Activated CD4-positive, CD25-positive, alpha-beta regulatory T cell (primary cell): ENCODE results near the gene RGL1.
"Not testable (repeated sequence)": the region's sequence is repeated elsewhere in the genome, so short reads cannot be mapped to it uniquely, and the experiment has no call there.

Experiments
- DNase-seq, 4 experiments: peaks; one replicate each; lab custom pipeline; 2025; lab: John Stamatoyannopoulos, UW

The RGL1 gene

DNA sequence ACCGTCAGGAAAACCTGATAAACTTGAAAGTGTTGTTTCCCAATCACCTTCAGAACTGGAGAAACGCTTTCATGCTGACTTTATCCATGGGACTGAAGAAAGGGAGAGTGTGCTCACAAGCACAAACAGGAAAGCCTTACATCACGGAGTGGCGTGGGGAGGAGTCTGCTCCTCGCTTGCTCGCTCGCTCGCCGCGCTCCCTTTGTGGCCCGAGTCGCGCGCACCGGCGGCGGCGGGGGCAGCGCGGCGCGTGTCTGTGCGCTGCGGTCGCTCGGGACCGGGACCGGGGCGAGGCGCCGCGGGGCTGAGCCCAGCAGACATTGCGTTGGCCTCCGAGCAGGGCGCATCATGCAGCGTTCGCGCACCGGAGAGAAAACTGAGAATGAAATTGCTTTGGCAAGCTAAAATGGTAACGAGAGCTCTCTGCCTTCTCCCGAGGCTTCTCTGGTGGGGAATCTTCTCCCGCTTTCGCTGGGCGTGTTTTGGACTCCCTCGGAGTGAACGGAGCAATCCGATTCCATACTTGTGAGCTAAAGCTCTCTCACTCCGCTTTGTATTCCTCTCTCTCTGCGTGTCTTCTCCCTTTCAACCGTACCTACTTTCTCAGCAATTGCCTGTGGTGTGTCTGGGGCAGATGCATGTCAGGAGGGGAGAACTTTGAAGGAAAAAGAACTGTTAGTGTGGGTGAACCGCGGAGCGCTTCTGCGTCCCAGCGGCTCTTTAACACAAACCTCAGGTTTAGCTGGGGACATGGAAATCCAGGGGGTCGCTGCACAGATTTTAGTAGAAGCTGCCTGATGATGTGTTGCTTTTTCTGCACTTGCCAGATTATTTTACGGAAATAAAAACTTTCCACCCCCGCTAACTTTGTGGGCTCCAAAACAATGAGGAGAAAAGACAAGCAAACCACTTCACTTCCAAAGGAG lies at the start of gene RGL1:
RGL1 (plus strand) TSS at position 205 of the 926 bp plus-strand sequence; CDS start at position 383, 178 bp downstream.
- no peak for DNase-seq

GRCh38 chr1:183756326-183756725 lies 48.6 kb upstream of the RGL1 start:
- no peak for DNase-seq

DNA sequence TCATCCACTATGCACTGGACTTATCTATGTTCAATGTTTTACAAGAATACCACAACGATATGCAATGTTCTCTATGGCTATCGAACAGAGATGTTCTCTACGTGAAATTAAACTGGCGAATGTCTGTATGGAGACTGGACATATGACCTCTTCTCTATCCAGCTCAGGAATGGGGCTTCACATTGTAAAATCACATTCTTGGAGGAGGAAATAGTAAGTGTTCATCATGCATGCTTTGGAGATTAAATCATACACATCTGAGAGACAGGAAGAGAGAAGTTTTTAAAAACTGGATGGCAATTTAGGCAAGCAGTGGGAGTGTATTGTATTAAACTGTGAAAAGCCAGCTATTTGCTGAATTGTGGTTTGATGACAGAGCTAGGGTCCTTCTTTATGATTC lies 47.9 kb upstream of the RGL1 start:
- DNase-seq = no peak

DNA sequence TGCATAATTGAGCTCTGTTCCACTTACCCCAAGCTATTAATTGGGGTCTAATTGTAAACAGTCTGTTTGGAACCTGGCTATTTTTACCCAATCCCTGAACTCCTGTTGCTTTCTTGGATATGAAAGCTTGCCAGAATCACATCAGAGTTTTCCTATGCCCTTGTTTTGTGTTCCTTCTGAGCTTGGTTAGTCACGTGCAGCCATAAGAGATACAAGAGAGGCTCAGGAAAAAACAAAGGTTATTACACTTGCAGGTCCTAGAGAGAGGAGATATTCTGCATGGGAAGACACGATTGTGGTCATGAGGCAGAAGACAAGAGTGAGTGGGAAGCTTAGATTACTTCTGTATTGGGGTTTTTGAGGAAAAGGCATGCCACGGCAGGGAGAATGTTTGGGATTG lies 46.0 kb upstream of the RGL1 start:
- no peak for DNase-seq

- DNase-seq = no peak
These were observed 44.3 kb upstream of the RGL1 start for GRCh38 chr1:183760661-183761060.

DNA sequence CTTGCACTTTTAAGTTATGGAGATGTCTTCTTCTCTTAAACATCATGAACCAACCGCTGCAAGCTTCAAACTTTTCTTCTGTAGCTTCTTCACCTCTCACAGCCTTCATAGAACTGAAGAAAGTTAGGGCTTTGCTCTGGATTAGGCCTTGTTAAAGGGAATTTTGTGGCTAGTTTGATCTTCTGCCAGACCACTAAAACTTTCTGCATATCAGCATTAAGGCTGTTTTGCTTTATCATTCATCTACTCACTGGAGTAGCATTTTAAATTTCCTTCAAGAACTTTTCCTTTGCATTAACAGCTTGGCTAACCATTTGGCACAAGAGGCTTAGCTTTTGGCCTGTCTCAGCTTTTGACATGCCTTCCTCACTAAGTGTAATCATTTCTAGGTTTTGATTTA lies 43.0 kb upstream of the RGL1 start:
- no peak for DNase-seq

GRCh38 chr1:183762856-183763255 lies 42.1 kb upstream of the RGL1 start:
- not testable (repeated sequence) for DNase-seq

DNA sequence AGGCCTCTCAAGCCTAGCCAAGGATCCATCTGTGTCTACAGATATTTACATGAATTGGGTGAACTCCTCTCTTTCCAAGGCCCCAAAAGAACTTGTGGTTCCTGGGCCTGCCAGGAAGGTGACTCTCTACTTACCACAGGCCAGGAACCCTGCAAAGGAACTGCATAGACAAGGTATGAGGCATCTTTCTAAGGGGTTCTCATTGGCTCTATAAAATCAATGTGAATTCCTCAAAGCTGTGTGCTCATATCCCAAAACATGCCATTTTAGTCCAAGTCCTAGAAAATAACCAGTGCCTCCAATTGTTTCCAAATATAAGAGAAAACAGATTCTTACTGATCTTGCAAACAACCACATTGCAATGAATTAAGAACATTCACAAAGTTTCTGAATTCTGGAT lies 39.9 kb upstream of the RGL1 start:
- no peak for DNase-seq

GRCh38 chr1:183769956-183770815 lies 34.7 kb upstream of the RGL1 start:
- DNase-seq = no peak

- DNase-seq = no peak
These were observed 34.1 kb upstream of the RGL1 start for GRCh38 chr1:183770816-183771128.

GRCh38 chr1:183773482-183774274 lies 31.2 kb upstream of the RGL1 start:
- no peak for DNase-seq

GRCh38 chr1:183774938-183775337 lies 30.0 kb upstream of the RGL1 start:
- no peak for DNase-seq

DNA sequence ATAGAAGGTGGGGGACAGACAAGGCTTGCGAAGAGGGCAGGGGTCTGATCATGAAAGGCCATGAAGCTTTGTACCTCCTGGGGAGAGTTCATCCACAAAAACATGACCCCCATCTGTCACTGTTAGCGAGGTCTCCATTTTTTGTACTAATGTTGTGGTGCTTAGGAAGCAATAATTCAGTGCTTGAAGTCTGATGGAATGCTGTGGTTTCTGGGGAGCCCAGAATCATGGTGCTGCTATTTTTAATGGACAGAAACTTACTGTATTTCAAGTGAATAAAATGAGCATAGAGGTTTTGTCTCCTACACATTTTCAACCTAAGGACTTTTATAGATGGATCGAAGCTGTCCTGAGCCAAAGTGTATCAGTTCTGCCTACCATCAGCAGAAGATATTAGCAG lies 28.2 kb upstream of the RGL1 start:
- no peak for DNase-seq

DNA sequence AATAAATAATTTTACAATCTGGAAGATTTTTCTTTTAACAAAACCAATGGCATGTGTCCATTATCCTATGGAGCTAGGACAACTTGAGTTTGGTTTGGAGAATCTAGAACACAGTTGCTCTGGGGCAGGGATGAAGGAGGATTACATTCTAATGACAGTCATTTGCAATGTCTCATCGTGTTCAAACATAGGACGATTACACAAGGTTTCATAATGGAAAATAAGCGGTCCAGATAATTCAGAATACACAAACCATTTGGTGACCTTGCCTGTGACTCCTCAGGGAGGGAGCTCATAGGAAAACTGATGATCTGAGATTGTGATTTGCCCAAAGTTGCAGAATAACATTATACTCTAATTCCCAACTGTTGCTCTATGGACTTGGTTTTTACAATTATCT lies 27.6 kb upstream of the RGL1 start:
- DNase-seq = no peak

DNA sequence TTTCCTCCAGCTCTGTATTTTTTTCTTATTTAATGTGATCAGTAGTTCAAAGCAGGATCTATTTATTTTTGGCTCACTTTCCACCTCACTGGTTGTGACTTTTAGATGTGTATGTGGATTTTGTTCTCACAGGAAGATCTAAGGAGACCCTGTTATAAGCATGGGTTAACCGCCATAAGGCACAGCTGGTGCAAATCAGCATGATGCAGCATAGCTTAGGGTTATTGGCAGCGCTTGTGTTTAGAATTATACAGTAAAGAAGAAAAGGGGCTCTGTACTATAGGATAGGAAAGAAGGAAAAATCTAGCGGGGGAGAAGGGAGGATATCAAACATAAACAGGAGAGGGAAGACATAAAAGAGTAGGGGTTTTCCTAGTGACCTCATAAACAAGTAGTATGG lies 26.9 kb upstream of the RGL1 start:
- DNase-seq = no peak

DNA sequence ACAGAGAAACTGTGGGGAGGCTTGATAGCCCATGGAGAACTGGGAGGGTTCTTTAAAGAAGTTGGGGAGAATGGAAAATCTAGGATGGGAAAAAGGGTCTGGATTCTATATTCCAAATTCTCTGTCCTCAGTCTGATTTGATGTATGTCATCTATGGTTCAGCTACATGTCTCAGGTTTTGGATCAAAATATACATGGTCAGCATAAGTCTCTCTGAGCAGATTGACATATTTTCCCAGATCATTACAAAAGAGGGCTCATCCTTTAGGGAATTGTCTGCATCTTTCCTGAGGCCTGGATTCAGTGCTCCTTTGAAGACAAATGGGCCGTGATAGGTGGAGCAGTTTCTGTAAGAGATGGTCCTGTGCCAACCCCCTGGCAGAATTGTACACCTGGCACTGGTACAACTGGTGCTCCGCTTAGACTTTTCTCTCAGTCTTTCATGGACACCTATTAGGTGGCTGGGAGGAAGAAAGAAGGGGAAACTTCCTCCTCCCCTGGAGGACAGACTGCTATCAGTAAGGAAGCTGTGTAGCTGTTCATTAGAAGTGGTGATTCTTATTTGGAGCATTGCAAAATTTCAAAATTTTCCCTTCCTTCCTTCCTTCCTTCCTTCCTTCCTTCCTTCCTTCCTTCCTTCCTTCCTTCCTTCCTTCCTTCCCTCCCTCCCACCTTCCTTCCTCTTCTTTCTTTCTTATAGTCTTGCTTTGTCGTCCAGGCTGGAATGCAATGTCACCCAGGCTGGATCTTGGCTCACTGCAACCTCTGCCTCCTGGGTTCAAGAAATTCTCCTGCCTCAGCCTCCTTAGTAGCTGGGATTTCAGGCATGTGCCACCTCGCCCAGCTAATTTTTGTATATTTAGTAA lies 26.1 kb upstream of the RGL1 start:
- no peak for DNase-seq

DNA sequence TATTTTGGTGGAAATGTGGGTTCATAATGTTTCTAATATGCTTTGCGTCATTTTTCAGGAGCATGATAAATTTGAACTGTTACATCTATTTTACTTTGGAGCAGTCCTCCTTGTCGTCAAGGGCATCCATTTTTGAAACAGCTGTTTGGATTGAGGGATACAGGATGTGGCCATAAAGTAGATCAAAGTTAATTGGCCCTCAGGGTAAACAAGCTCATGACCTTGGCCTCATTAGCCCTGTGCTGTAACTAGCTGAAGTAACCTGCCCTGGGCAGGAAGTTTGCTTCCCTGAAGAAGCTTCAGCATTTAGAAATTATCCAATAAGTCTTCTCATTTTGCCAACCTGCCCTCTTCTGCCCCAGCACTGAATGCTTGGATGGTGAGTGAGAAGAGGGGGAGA lies 24.8 kb upstream of the RGL1 start:
- no peak for DNase-seq

- DNase-seq = no peak
These were observed 24.2 kb upstream of the RGL1 start for GRCh38 chr1:183780757-183781156.

- DNase-seq = no peak
These were observed 21.6 kb upstream of the RGL1 start for GRCh38 chr1:183783342-183783741.

GRCh38 chr1:183783767-183784637 lies 20.9 kb upstream of the RGL1 start:
- no peak for DNase-seq
